HepG2 (cell line): Measurements from ENCODE around the gene NKPD1. TPM values are rescaled to one million over a fixed set of nuclear protein-coding genes. Genes with fewer than 3 reads are reported as not detected.

Experiments
- DRAP1 ChIP-seq: IDR thresholded peaks from 2 replicates; pipeline ENCODE4 v1.6.1; 2016; ENCODE audit warnings: missing genetic modification reagents, missing compliant biosample characterization
- KLF12 ChIP-seq: sonication (generic); formaldehyde crosslinking; IDR thresholded peaks from 2 replicates; pipeline ENCODE4 v1.4.0; 2020; ENCODE audit warnings: missing genetic modification reagents, borderline replicate concordance
- KLF6 ChIP-seq: IDR thresholded peaks from 2 replicates; pipeline ENCODE4 v1.8.0; 2016; ENCODE audit warnings: missing biosample characterization, missing genetic modification reagents
- NR2F6 ChIP-seq, 2 experiments: IDR thresholded peaks; 2 replicates each; pipeline ENCODE4 v1.6.1; 2016; ENCODE audit warnings: antibody characterized with exemption in 1 of 2, mild to moderate bottlenecking in 1 of 2
- PRPF4 ChIP-seq: fragments of 200-400 bp; formaldehyde crosslinking; IDR thresholded peaks from 2 replicates; pipeline ENCODE4 v1.6.1; 2016; ENCODE audit warnings: low read length, low read depth; ENCODE audit not compliant: poor library complexity, severe bottlenecking
- SPEN ChIP-seq: sonication (generic); formaldehyde crosslinking; IDR thresholded peaks from 2 replicates; pipeline ENCODE4 v1.5.1; 2020; ENCODE audit warnings: low read depth, mild to moderate bottlenecking, missing genetic modification reagents
- TRIM24 ChIP-seq: sonication (generic); formaldehyde crosslinking; IDR thresholded peaks from 2 replicates; pipeline ENCODE4 v1.8.0; 2022; ENCODE audit warnings: mild to moderate bottlenecking, missing genetic modification reagents
- ZBTB25 ChIP-seq: IDR thresholded peaks from 2 replicates; pipeline ENCODE4 v1.6.1; 2018; ENCODE audit warnings: missing genetic modification reagents
- ZBTB37 ChIP-seq: sonication (generic); formaldehyde crosslinking; IDR thresholded peaks from 2 replicates; pipeline ENCODE4 v1.4.0; 2020; ENCODE audit warnings: mild to moderate bottlenecking, missing genetic modification reagents
- ZNF142 ChIP-seq: sonication (generic); formaldehyde crosslinking; IDR thresholded peaks from 2 replicates; pipeline ENCODE4 v1.4.0; 2020; ENCODE audit warnings: missing genetic modification reagents
- ZNF292 ChIP-seq: sonication (generic); formaldehyde crosslinking; IDR thresholded peaks from 2 replicates; pipeline ENCODE4 v1.8.1; 2022; ENCODE audit warnings: mild to moderate bottlenecking, low read depth, missing genetic modification reagents, borderline replicate concordance
- ZNF432 ChIP-seq: sonication (generic); formaldehyde crosslinking; IDR thresholded peaks from 2 replicates; pipeline ENCODE4 v1.5.0; 2020; ENCODE audit warnings: missing genetic modification reagents, mild to moderate bottlenecking, borderline replicate concordance
- ZNF512 ChIP-seq: sonication (generic); formaldehyde crosslinking; IDR thresholded peaks from 2 replicates; pipeline ENCODE4 v1.4.0; 2020; ENCODE audit warnings: mild to moderate bottlenecking, missing genetic modification reagents
- ZSCAN30 ChIP-seq: sonication (generic); formaldehyde crosslinking; IDR thresholded peaks from 2 replicates; pipeline ENCODE4 v1.5.0; 2020; ENCODE audit warnings: mild to moderate bottlenecking, missing genetic modification reagents
- polyA plus RNA-seq, 8 experiments: library from polyadenylated mRNA; depleted of rRNA in 3 of 8; stranded (reverse) in 7 of 8; unstranded in 1 of 8; fragments of >200 nt; fragmentation: Illumina TruSeq in 4 of 8; extraction: Trizol in 4 of 8; gene quantifications; 2 replicates each; pipeline versions ENCODE4 v1.2.1 to v1.2.3, GENCODE V29; 2011 to 2016; ENCODE audit warnings: low read depth in 4 of 8, missing spikeins in 1 of 8, mixed read lengths in 1 of 8; ENCODE audit not compliant: insufficient read depth in 1 of 8
- total RNA-seq, 5 experiments: library from RNA; depleted of rRNA; stranded (reverse); fragments of >200 nt; fragmentation: Illumina TruSeq; extraction: Trizol; gene quantifications; 2 replicates each; pipeline ENCODE4 v1.2.3, GENCODE V29; 2016; ENCODE audit warnings: low read depth in 1 of 5
- TF ChIP-seq, protein P1 (sequence below): IDR thresholded peaks from 2 replicates; pipeline ENCODE4 v1.6.1; 2016

The NKPD1 gene
- total and polyA plus RNA-seq, 2 of the 13 experiments (the other 11 are each of a cell fraction or from before 2014, with no cell fraction given): 0.03 TPM; not detected in 1

- TF ChIP-seq ZNF292 (CRISPR knock-in tag): 0 out of 2 replicates have a peak, but pooled peaks have one; percentile 35
- TF ChIP-seq SPEN (CRISPR knock-in tag): peak; percentile 31; the same call in 1 of the 2 replicates
- TF ChIP-seq ZNF512 (CRISPR knock-in tag): no peak
- TF ChIP-seq KLF6 (CRISPR knock-in tag): no peak
- no peak for TF ChIP-seq ZBTB25 (CRISPR knock-in tag)
- TF ChIP-seq ZBTB37 (CRISPR knock-in tag): no peak
- peak; percentile 93 for TF ChIP-seq DRAP1 (CRISPR knock-in tag)
- TF ChIP-seq TRIM24: no peak
- TF ChIP-seq PRPF4: no peak
- peak; percentile 67 for TF ChIP-seq NR2F6 (IDR thresholded peaks at IDR 0.05)
- TF ChIP-seq NR2F6 (CRISPR knock-in tag; IDR thresholded peaks at IDR 0.05): peak; percentile 93
- no peak for TF ChIP-seq ZSCAN30
- no peak for TF ChIP-seq ZNF432 (CRISPR knock-in tag)
- TF ChIP-seq, protein P1, sequence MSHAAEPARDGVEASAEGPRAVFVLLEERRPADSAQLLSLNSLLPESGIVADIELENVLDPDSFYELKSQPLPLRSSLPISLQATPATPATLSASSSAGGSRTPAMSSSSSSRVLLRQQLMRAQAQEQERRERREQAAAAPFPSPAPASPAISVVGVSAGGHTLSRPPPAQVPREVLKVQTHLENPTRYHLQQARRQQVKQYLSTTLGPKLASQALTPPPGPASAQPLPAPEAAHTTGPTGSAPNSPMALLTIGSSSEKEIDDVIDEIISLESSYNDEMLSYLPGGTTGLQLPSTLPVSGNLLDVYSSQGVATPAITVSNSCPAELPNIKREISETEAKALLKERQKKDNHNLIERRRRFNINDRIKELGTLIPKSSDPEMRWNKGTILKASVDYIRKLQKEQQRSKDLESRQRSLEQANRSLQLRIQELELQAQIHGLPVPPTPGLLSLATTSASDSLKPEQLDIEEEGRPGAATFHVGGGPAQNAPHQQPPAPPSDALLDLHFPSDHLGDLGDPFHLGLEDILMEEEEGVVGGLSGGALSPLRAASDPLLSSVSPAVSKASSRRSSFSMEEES: peak; percentile 32; the same call in 1 of the 2 replicates
- no peak for TF ChIP-seq ZNF142
- TF ChIP-seq KLF12 (CRISPR knock-in tag): no peak
Measured at GRCh38 chr19:45154064-45154827, 6.5 kb downstream of the NKPD1 start (continued).
